ENCODE data around the gene KCNAB1. TPM values are rescaled to one million over a fixed set of nuclear protein-coding genes. Genes with fewer than 3 reads are reported as not detected.
A peak's percentile ranks its signal among the peaks of the same experiment; 100 is the strongest.

KCNAB1 gene
- total and polyA plus RNA-seq, 2 donors (not counting 3 experiments of a cell fraction or from before 2014, with no cell fraction given): 0.21 TPM; not detected in 1

DNA sequence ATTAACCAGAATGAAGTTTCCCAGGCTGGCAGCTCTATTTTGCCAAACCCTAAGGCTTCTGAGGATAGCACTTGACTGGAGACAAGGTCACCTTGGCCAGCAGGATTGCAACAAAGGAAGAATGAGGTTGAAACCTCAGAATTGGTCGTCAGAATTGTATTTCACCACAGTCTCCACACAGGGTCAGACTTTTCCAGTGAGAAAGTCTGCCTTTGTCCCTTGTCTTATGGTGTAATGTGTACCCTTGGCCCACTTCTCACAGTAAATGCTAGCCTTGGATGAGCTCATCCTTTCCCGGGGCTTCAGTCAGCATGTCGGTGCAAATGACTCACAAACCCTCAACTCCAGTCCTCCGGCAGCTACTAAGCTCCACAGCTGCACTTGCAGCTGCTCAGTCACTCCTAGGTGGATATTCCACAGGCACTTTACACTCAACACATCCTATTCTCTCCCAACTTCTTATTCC is 414.8 kb downstream of the KCNAB1 start:
- Histone ChIP-seq H3K9ac (replicated peaks; ENCODE audit: extremely low read depth, insufficient read depth, low read length) (peak overlapping the region; percentile 36), H3K4me1 (ENCODE audit: control insufficient read depth, extremely low read depth, insufficient read depth, low read length) (peaks cover 7% of the 10 kb centered on the region)

More for the DNA sequence above, 414.8 kb downstream of the KCNAB1 start:
- no peaks in the 10 kb centered on the region for H3K9me1 ChIP-seq (replicated peaks; ENCODE audit: control insufficient read depth, extremely low read depth, insufficient read depth, low read length)
- ChIA-PET CTCF (interaction anchor here (0.5 to 2.8 kb wide), 33 partner anchors 8 to 604 kb away, joined by 3 to 29 read pairs (median 4); partner anchors contain the start of genes SSR3 and TIPARP), POLR2A (interaction anchor here (0.6 to 1.1 kb wide), 3 partner anchors 17 to 82 kb away, joined by 3 to 11 read pairs (median 4); partner anchors contain the start of gene SSR3)
- no peak overlapping the region for H3K4me3 ChIP-seq (replicated peaks in 1 of 3; ENCODE audit: insufficient read depth in 1 of 3, low read depth in 1 of 3, low read length in 3 of 3)
- peak; percentile 94 for DNase-seq (ENCODE audit: low read depth, low spot score)
- TF ChIP-seq, protein P1, sequence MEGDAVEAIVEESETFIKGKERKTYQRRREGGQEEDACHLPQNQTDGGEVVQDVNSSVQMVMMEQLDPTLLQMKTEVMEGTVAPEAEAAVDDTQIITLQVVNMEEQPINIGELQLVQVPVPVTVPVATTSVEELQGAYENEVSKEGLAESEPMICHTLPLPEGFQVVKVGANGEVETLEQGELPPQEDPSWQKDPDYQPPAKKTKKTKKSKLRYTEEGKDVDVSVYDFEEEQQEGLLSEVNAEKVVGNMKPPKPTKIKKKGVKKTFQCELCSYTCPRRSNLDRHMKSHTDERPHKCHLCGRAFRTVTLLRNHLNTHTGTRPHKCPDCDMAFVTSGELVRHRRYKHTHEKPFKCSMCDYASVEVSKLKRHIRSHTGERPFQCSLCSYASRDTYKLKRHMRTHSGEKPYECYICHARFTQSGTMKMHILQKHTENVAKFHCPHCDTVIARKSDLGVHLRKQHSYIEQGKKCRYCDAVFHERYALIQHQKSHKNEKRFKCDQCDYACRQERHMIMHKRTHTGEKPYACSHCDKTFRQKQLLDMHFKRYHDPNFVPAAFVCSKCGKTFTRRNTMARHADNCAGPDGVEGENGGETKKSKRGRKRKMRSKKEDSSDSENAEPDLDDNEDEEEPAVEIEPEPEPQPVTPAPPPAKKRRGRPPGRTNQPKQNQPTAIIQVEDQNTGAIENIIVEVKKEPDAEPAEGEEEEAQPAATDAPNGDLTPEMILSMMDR (IDR thresholded peaks at IDR 0.05; ENCODE audit: extremely low read depth in 1 of 2, insufficient read depth in 1 of 2, low read depth in 1 of 2, low read length in 2 of 2): peak in 1 of 2 donors; percentile 22
- TF ChIP-seq GATA2 (IDR thresholded peaks at IDR 0.05; ENCODE audit: insufficient read depth, insufficient read length, low read depth, low read length): no peak
- peak; percentile 96 for TF ChIP-seq FOS (IDR thresholded peaks at IDR 0.05; ENCODE audit: borderline replicate concordance, insufficient read depth, low read length)
- TF ChIP-seq POLR2A (IDR thresholded peaks at IDR 0.05; ENCODE audit: low read depth, low read length): peak; percentile 58
- TF ChIP-seq JUN (IDR thresholded peaks at IDR 0.05; ENCODE audit: borderline replicate concordance, insufficient read depth, insufficient read length, low read depth): peak; percentile 91
- TF ChIP-seq, protein P2, sequence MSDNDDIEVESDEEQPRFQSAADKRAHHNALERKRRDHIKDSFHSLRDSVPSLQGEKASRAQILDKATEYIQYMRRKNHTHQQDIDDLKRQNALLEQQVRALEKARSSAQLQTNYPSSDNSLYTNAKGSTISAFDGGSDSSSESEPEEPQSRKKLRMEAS (IDR thresholded peaks at IDR 0.05; ENCODE audit: insufficient read depth, insufficient read length): no peak
- TF ChIP-seq EZH2 (IDR thresholded peaks at IDR 0.05; ENCODE audit: borderline replicate concordance, low read depth, low read length, severe bottlenecking): no peak
- TF ChIP-seq MYC (IDR thresholded peaks at IDR 0.05; ENCODE audit: low read depth, low read length): no peak
- TF ChIP-seq POLR2AphosphoS5 (IDR thresholded peaks at IDR 0.05; ENCODE audit: insufficient read depth, low read depth, low read length): peak; percentile 82
- peaks cover 1% of the 10 kb centered on the region for H3K79me2 ChIP-seq (ENCODE audit: control insufficient read depth, insufficient read depth, low read length)
- no peaks in the 10 kb centered on the region for H4K20me1 ChIP-seq (replicated peaks; ENCODE audit: control insufficient read depth, extremely low read depth, insufficient read depth, low read length)
- H2AFZ ChIP-seq (ENCODE audit: low read depth, low read length): no peak overlapping the region
- H3K36me3 ChIP-seq (ENCODE audit: control insufficient read depth in 2 of 2, extremely low read depth in 1 of 2, insufficient read depth in 2 of 2, low read length in 2 of 2): peaks cover 3 to 14% of the 10 kb centered on the region in 2 experiments
- no peak overlapping the region for H3K4me2 ChIP-seq (ENCODE audit: insufficient read depth, low read length)
- H3K27me3 ChIP-seq (ENCODE audit: control insufficient read depth in 2 of 2, insufficient read depth in 2 of 2, low read length in 2 of 2): no peaks in the 10 kb centered on the region
- peak; percentile 76 for FAIRE-seq
- H3K9me3 ChIP-seq (replicated peaks; ENCODE audit: control insufficient read depth, insufficient read depth, low read length): no peaks in the 10 kb centered on the region
- H3K27ac ChIP-seq (ENCODE audit: insufficient read depth, low read depth, low read length): peak overlapping the region; percentile 55
- intact Hi-C loops (cut with micrococcal nuclease) (loop anchor here (1.0 to 2.0 kb wide), 6 partner anchors 139 to 602 kb away; partner anchors contain the start of gene TIPARP), dilution Hi-C loops (cut with MboI; ENCODE audit: extremely low pct_ligation_motif_present, low sequenced_read_pairs) (no loop called here)
- BruUV-seq (replicated peaks): TSS peak; percentile 9

All from endothelial cell of umbilical vein (primary cell).